ENCODE results near the gene NDUFB11.

The NDUFB11 gene

GRCh38 chrX:47169726-47170515, 25.4 kb upstream of the NDUFB11 start:
- peak; percentile 36 for DNase-seq (ENCODE audit: low read depth)
- H3K4me3 ChIP-seq (ENCODE audit: low read length) = no peak overlapping the region
- TF ChIP-seq CTCF (conservative IDR thresholded peaks at IDR 0.05; ENCODE audit: low read length) = no peak

GRCh38 chrX:47169273-47169672, 24.8 kb upstream of the NDUFB11 start:
- no peak for DNase-seq (ENCODE audit: low read depth)
- no peak for TF ChIP-seq CTCF (conservative IDR thresholded peaks at IDR 0.05; ENCODE audit: low read length)
- H3K4me3 ChIP-seq (ENCODE audit: low read length) = no peak overlapping the region

- no peak for TF ChIP-seq CTCF (conservative IDR thresholded peaks at IDR 0.05; ENCODE audit: low read length)
- H3K4me3 ChIP-seq (ENCODE audit: low read length) = no peak overlapping the region
- DNase-seq (ENCODE audit: low read depth) = no peak
These were observed 24.1 kb upstream of the NDUFB11 start for GRCh38 chrX:47168495-47169073.

- DNase-seq (ENCODE audit: low read depth) = peak; percentile 67
- no peak overlapping the region for H3K4me3 ChIP-seq (ENCODE audit: low read length)
- no peak for TF ChIP-seq CTCF (conservative IDR thresholded peaks at IDR 0.05; ENCODE audit: low read length)
These were observed 21.6 kb upstream of the NDUFB11 start for GRCh38 chrX:47166126-47166525.

GRCh38 chrX:47164420-47164819, 19.9 kb upstream of the NDUFB11 start:
- H3K4me3 ChIP-seq (ENCODE audit: low read length) = no peak overlapping the region
- DNase-seq (ENCODE audit: low read depth) = no peak
- TF ChIP-seq CTCF (conservative IDR thresholded peaks at IDR 0.05; ENCODE audit: low read length) = no peak

GRCh38 chrX:47162927-47163583, 18.6 kb upstream of the NDUFB11 start:
- no peak overlapping the region for H3K4me3 ChIP-seq (ENCODE audit: low read length)
- TF ChIP-seq CTCF (conservative IDR thresholded peaks at IDR 0.05; ENCODE audit: low read length) = no peak
- DNase-seq (ENCODE audit: low read depth) = no peak
